Mesothelial cell of epicardium (in vitro differentiated cells): ENCODE results near the gene ELL2. TPM values are rescaled to one million over a fixed set of nuclear protein-coding genes. Genes with fewer than 3 reads are reported as not detected.

ENCODE experiments used
- DNase-seq, 2 experiments: peaks; one replicate each; pipeline ENCODE4 v3.0.0; 2021; ENCODE audit warnings: low spot score in 2 of 2; ENCODE audit not compliant: unreplicated experiment in 2 of 2
- H3K27ac Mint-ChIP-seq: 2 replicates; pipeline ENCODE4 v1.8.0; 2021; ENCODE audit warnings: mixed read lengths
- H3K27me3 Mint-ChIP-seq: 2 replicates; pipeline ENCODE4 v1.8.0; 2021; ENCODE audit warnings: low read depth, mixed read lengths
- H3K36me3 Mint-ChIP-seq: 2 replicates; pipeline ENCODE4 v1.8.0; 2021; ENCODE audit warnings: mixed read lengths
- H3K4me1 Mint-ChIP-seq: 2 replicates; pipeline ENCODE4 v1.8.0; 2021; ENCODE audit warnings: mixed read lengths
- H3K4me3 Mint-ChIP-seq: 2 replicates; pipeline ENCODE4 v1.8.0; 2021; ENCODE audit warnings: mild to moderate bottlenecking, moderate library complexity, mixed read lengths
- H3K9me3 Mint-ChIP-seq: 2 replicates; pipeline ENCODE4 v1.8.0; 2021; ENCODE audit warnings: mixed read lengths
- CTCF ChIP-seq: fragments of 200-600 bp; sonication (generic); IDR thresholded peaks from one replicate; pipeline ENCODE4 v1.5.0; 2021; ENCODE audit warnings: antibody characterized with exemption; ENCODE audit not compliant: unreplicated experiment
- total RNA-seq: library from RNA; stranded (reverse); gene quantifications from 3 replicates; pipeline ENCODE4 v1.2.1, GENCODE V29; 2021

The ELL2 gene
- total RNA-seq, 1 donor from 2014 or later: 11.7 TPM

- Mint-ChIP-seq H3K36me3 (no peaks in the 10 kb centered on the region), H3K4me3 (no peak overlapping the region), H3K4me1 (no peaks in the 10 kb centered on the region), H3K27me3 (no peaks in the 10 kb centered on the region), H3K9me3 (peaks cover 27% of the 10 kb centered on the region), H3K27ac (no peak overlapping the region)
- DNase-seq: no peak
- TF ChIP-seq CTCF: no peak
These were observed 43.1 kb upstream of the ELL2 start for GRCh38 chr5:96004754-96005153.

GRCh38 chr5:96004087-96004486 lies 42.4 kb upstream of the ELL2 start:
- Mint-ChIP-seq H3K27ac (no peak overlapping the region), H3K4me1 (no peaks in the 10 kb centered on the region), H3K4me3 (no peak overlapping the region), H3K36me3 (no peaks in the 10 kb centered on the region), H3K27me3 (no peaks in the 10 kb centered on the region), H3K9me3 (peaks cover 20% of the 10 kb centered on the region)
- DNase-seq: no peak
- no peak for TF ChIP-seq CTCF

GRCh38 chr5:96001262-96001661 lies 39.6 kb upstream of the ELL2 start:
- Mint-ChIP-seq H3K4me3 (no peak overlapping the region), H3K27ac (no peak overlapping the region), H3K4me1 (no peaks in the 10 kb centered on the region), H3K9me3 (peaks cover 22% of the 10 kb centered on the region), H3K27me3 (no peaks in the 10 kb centered on the region), H3K36me3 (no peaks in the 10 kb centered on the region)
- no peak for TF ChIP-seq CTCF
- DNase-seq: no peak

- DNase-seq: no peak
- TF ChIP-seq CTCF: no peak
- Mint-ChIP-seq H3K4me3 (no peak overlapping the region), H3K27ac (no peak overlapping the region), H3K27me3 (no peaks in the 10 kb centered on the region), H3K36me3 (no peaks in the 10 kb centered on the region), H3K9me3 (peaks cover 22% of the 10 kb centered on the region), H3K4me1 (no peaks in the 10 kb centered on the region)
These were observed 38.7 kb upstream of the ELL2 start for GRCh38 chr5:96000308-96000707.

- no peak overlapping the region for H3K4me3 Mint-ChIP-seq
- no peak for TF ChIP-seq CTCF
- DNase-seq: no peak
- H3K27ac Mint-ChIP-seq: no peak overlapping the region
- peaks cover 12% of the 10 kb centered on the region for H3K9me3 Mint-ChIP-seq
- H3K36me3 Mint-ChIP-seq: no peaks in the 10 kb centered on the region
- no peaks in the 10 kb centered on the region for H3K4me1 Mint-ChIP-seq
- no peaks in the 10 kb centered on the region for H3K27me3 Mint-ChIP-seq
These were observed 35.5 kb upstream of the ELL2 start for GRCh38 chr5:95996904-95997723.
